Gastrocnemius medialis (tissue), 4 donors: ENCODE results near the gene RMC1.

Source experiments
- CTCF ChIP-seq, 5 experiments: fragments of 450-650 bp in 3 of 5; fragments of 200-600 bp in 2 of 5; sonication (generic) in 2 of 5; IDR thresholded peaks in 4 of 5; conservative IDR thresholded peaks in 1 of 5; 1 replicate in 4 of 5; 2 replicates in 1 of 5; pipeline ENCODE4 v1.5.1; 2016 to 2019; ENCODE audit warnings: antibody characterized with exemption in 5 of 5, mild to moderate bottlenecking in 3 of 5, moderate library complexity in 3 of 5
- POLR2A ChIP-seq, 2 donors: fragments of 450-650 bp; IDR thresholded peaks; one replicate each; pipeline ENCODE4 v1.6.1; 2017; ENCODE audit warnings: antibody characterized with exemption in 2 of 2, mild to moderate bottlenecking in 2 of 2, moderate library complexity in 2 of 2

GRCh38 chr18:23539296-23539695 is 36.0 kb downstream of the RMC1 start:
- no peak for TF ChIP-seq CTCF (IDR thresholded peaks at IDR 0.05 in 4 of 5, conservative IDR thresholded peaks at IDR 0.05 in 1 of 5)
- TF ChIP-seq POLR2A (IDR thresholded peaks at IDR 0.05), result no peak
